CD4-positive, alpha-beta T cell treated with Interleukin-4 for 4 hours (primary cell): ENCODE data around the gene PSME2.

Source experiments
- DNase-seq: peaks from one replicate; pipeline ENCODE4 v3.0.0-alpha.2; 2020

PSME2 gene

GRCh38 chr14:24146453-24146977 lies at the start of gene PSME2:
Gene PSME2, minus strand, starts transcription at chr14:24146610. Its CDS starts 29 bp downstream, at chr14:24146581.
- DNase-seq = peak; percentile 92

GRCh38 chr14:24195186-24196070 lies 49.0 kb upstream of the PSME2 start, which contains the start of gene TM9SF1:
Gene TM9SF1, minus strand, starts transcription at chr14:24195441. Its CDS starts 422 bp downstream, at chr14:24195019.
- DNase-seq = peak; percentile 90

- DNase-seq = no peak
Measured at GRCh38 chr14:24194873-24195185, 48.4 kb upstream of the PSME2 start.

- DNase-seq = no peak
Measured at GRCh38 chr14:24194186-24194872, 47.9 kb upstream of the PSME2 start.

GRCh38 chr14:24192933-24193332 lies 46.5 kb upstream of the PSME2 start:
- DNase-seq = no peak

- DNase-seq = no peak
Measured at GRCh38 chr14:24190416-24190815, 44.0 kb upstream of the PSME2 start.

- no peak for DNase-seq
Measured at GRCh38 chr14:24189460-24189859, 43.0 kb upstream of the PSME2 start.

GRCh38 chr14:24189059-24189375 lies 42.6 kb upstream of the PSME2 start:
- DNase-seq = no peak

GRCh38 chr14:24188251-24189058 lies 42.0 kb upstream of the PSME2 start, which contains the start of gene IPO4:
Gene IPO4, minus strand, starts transcription at chr14:24188816. Its CDS starts 29 bp downstream, at chr14:24188787.
- peak; percentile 97 for DNase-seq

- no peak for DNase-seq
Measured at GRCh38 chr14:24187539-24187915, 41.1 kb upstream of the PSME2 start.

GRCh38 chr14:24186831-24187538 lies 40.6 kb upstream of the PSME2 start:
- no peak for DNase-seq

GRCh38 chr14:24185741-24186140 lies 39.3 kb upstream of the PSME2 start:
- DNase-seq = no peak

GRCh38 chr14:24185026-24185425 lies 38.6 kb upstream of the PSME2 start:
- DNase-seq = no peak

GRCh38 chr14:24184104-24184970 lies 37.9 kb upstream of the PSME2 start:
- DNase-seq = no peak

- no peak for DNase-seq
Measured at GRCh38 chr14:24183014-24183481, 36.6 kb upstream of the PSME2 start.

GRCh38 chr14:24182110-24182882 lies 35.9 kb upstream of the PSME2 start:
- DNase-seq = no peak

GRCh38 chr14:24181371-24182077 lies 35.1 kb upstream of the PSME2 start:
- no peak for DNase-seq

GRCh38 chr14:24179961-24180796 lies 33.8 kb upstream of the PSME2 start:
- no peak for DNase-seq
